HUES64 (cell line): ENCODE results near the gene ADAMTSL3.
"Not testable (repeated sequence)": the region's sequence is repeated elsewhere in the genome, so short reads cannot be mapped to it uniquely, and the experiment has no call there.

Source experiments
- H3K27ac ChIP-seq: 2 replicates; pipeline ENCODE4 v1.7.0; 2013; ENCODE audit warnings: low read depth, low read length, inconsistent platforms
- H3K27me3 ChIP-seq: 2 replicates; pipeline ENCODE4 v1.6.1; 2013; ENCODE audit warnings: mild to moderate bottlenecking, low read length; ENCODE audit not compliant: insufficient read depth
- H3K36me3 ChIP-seq: 2 replicates; pipeline ENCODE4 v1.6.1; 2013; ENCODE audit warnings: mild to moderate bottlenecking, low read length; ENCODE audit not compliant: insufficient read depth
- H3K4me1 ChIP-seq: 2 replicates; pipeline ENCODE4 v1.6.1; 2013; ENCODE audit warnings: mild to moderate bottlenecking, low read length, moderate library complexity; ENCODE audit not compliant: insufficient read depth
- H3K4me3 ChIP-seq: 2 replicates; pipeline ENCODE4 v1.5.1; 2013; ENCODE audit warnings: mild to moderate bottlenecking, low read length, moderate library complexity
- H3K9ac ChIP-seq: 2 replicates; pipeline ENCODE4 v1.6.1; 2013; ENCODE audit warnings: mild to moderate bottlenecking, low read depth, low read length
- H3K9me3 ChIP-seq: 2 replicates; pipeline ENCODE4 v1.6.1; 2013; ENCODE audit warnings: low read depth, low read length; ENCODE audit not compliant: insufficient read depth
- WGBS: fragments of 150-250, 120-280 bp; methylation state at CpG from one replicate; pipeline ENCODE4 v1.1.7; 2013; ENCODE audit warnings: missing lambda C conversion rate; 5-methylcytosine and 5-hydroxymethylcytosine counted together

The ADAMTSL3 gene

GRCh38 chr15:83753872-83754493, 100.1 kb downstream of the ADAMTSL3 start:
- Histone ChIP-seq H3K9me3 (peaks cover 24% of the 10 kb centered on the region), H3K27me3 (no peaks in the 10 kb centered on the region), H3K27ac (no peak overlapping the region), H3K9ac (no peak overlapping the region), H3K4me3 (no peak overlapping the region), H3K4me1 (no peaks in the 10 kb centered on the region), H3K36me3 (no peaks in the 10 kb centered on the region)
- WGBS = 95% methylated on average over 6 of the region's 6 CpGs

GRCh38 chr15:83757291-83757690, 103.4 kb downstream of the ADAMTSL3 start:
- 93% methylated on average over 1 of the region's 1 CpG for WGBS
- not testable (repeated sequence) for H3K27me3 ChIP-seq, H3K36me3 ChIP-seq, H3K4me1 ChIP-seq, H3K4me3 ChIP-seq, H3K27ac ChIP-seq, H3K9ac ChIP-seq
- peaks cover 24% of the 10 kb centered on the region for H3K9me3 ChIP-seq

- no peak overlapping the region for H3K4me3 ChIP-seq
- WGBS = 92% methylated on average over 5 of the region's 5 CpGs
Measured at GRCh38 chr15:83762367-83762766, 108.4 kb downstream of the ADAMTSL3 start.

GRCh38 chr15:83764201-83764838, 110.4 kb downstream of the ADAMTSL3 start:
- 88% methylated on average over 8 of the region's 8 CpGs for WGBS
- Histone ChIP-seq H3K27ac (no peak overlapping the region), H3K27me3 (no peaks in the 10 kb centered on the region), H3K9me3 (no peaks in the 10 kb centered on the region), H3K36me3 (no peaks in the 10 kb centered on the region), H3K9ac (no peak overlapping the region), H3K4me1 (no peaks in the 10 kb centered on the region), H3K4me3 (no peak overlapping the region)

More at GRCh38 chr15:83762367-83762766, 108.4 kb downstream of the ADAMTSL3 start:
- Histone ChIP-seq H3K27ac (no peak overlapping the region), H3K36me3 (no peaks in the 10 kb centered on the region), H3K27me3 (no peaks in the 10 kb centered on the region), H3K9me3 (peaks cover 14% of the 10 kb centered on the region), H3K9ac (no peak overlapping the region), H3K4me1 (no peaks in the 10 kb centered on the region)

- 93% methylated on average over 6 of the region's 6 CpGs for WGBS
- Histone ChIP-seq H3K36me3 (no peaks in the 10 kb centered on the region), H3K9me3 (no peaks in the 10 kb centered on the region), H3K27me3 (no peaks in the 10 kb centered on the region), H3K27ac (no peak overlapping the region), H3K4me1 (no peaks in the 10 kb centered on the region), H3K9ac (no peak overlapping the region), H3K4me3 (no peak overlapping the region)
Measured at GRCh38 chr15:83766339-83766738, 112.4 kb downstream of the ADAMTSL3 start.

GRCh38 chr15:83767741-83768140, 113.8 kb downstream of the ADAMTSL3 start:
- 91% methylated on average over 3 of the region's 4 CpGs for WGBS
- Histone ChIP-seq H3K36me3 (no peaks in the 10 kb centered on the region), H3K4me1 (no peaks in the 10 kb centered on the region), H3K27me3 (no peaks in the 10 kb centered on the region), H3K27ac (no peak overlapping the region), H3K9ac (no peak overlapping the region), H3K9me3 (no peaks in the 10 kb centered on the region), H3K4me3 (no peak overlapping the region)

- Histone ChIP-seq H3K4me3 (no peak overlapping the region), H3K4me1 (no peaks in the 10 kb centered on the region), H3K9ac (no peak overlapping the region), H3K9me3 (no peaks in the 10 kb centered on the region), H3K27me3 (no peaks in the 10 kb centered on the region), H3K27ac (no peak overlapping the region), H3K36me3 (no peaks in the 10 kb centered on the region)
- 83% methylated on average over 1 of the region's 1 CpG for WGBS
Measured at GRCh38 chr15:83769411-83769999, 115.6 kb downstream of the ADAMTSL3 start.

- Histone ChIP-seq H3K27me3 (no peaks in the 10 kb centered on the region), H3K27ac (no peak overlapping the region), H3K36me3 (no peaks in the 10 kb centered on the region), H3K4me3 (no peak overlapping the region), H3K9me3 (no peaks in the 10 kb centered on the region), H3K9ac (no peak overlapping the region), H3K4me1 (no peaks in the 10 kb centered on the region)
- WGBS = 78% methylated on average over 2 of the region's 3 CpGs
Measured at GRCh38 chr15:83775738-83776137, 121.8 kb downstream of the ADAMTSL3 start.

- Histone ChIP-seq H3K9ac (no peak overlapping the region), H3K4me1 (no peaks in the 10 kb centered on the region), H3K9me3 (no peaks in the 10 kb centered on the region), H3K4me3 (no peak overlapping the region), H3K36me3 (no peaks in the 10 kb centered on the region), H3K27me3 (no peaks in the 10 kb centered on the region), H3K27ac (no peak overlapping the region)
- 94% methylated on average over 4 of the region's 4 CpGs for WGBS
Measured at GRCh38 chr15:83776986-83777385, 123.1 kb downstream of the ADAMTSL3 start.

GRCh38 chr15:83783227-83783626, 129.3 kb downstream of the ADAMTSL3 start:
- Histone ChIP-seq H3K4me1 (no peaks in the 10 kb centered on the region), H3K9me3 (no peaks in the 10 kb centered on the region), H3K27ac (no peak overlapping the region), H3K36me3 (no peaks in the 10 kb centered on the region), H3K4me3 (no peak overlapping the region), H3K27me3 (no peaks in the 10 kb centered on the region), H3K9ac (no peak overlapping the region)
- no CpG with 5 or more reads among the region's 1 CpG for WGBS

- H3K4me3 ChIP-seq = no peak overlapping the region
- H3K9me3 ChIP-seq = no peaks in the 10 kb centered on the region
- H3K36me3 ChIP-seq = no peaks in the 10 kb centered on the region
- H3K9ac ChIP-seq = no peak overlapping the region
- no peak overlapping the region for H3K27ac ChIP-seq
- H3K27me3 ChIP-seq = no peaks in the 10 kb centered on the region
- H3K4me1 ChIP-seq = no peaks in the 10 kb centered on the region
Measured at GRCh38 chr15:83784975-83785374, 131.1 kb downstream of the ADAMTSL3 start.
